ENCODE measurements around the gene ST14.

DNA sequence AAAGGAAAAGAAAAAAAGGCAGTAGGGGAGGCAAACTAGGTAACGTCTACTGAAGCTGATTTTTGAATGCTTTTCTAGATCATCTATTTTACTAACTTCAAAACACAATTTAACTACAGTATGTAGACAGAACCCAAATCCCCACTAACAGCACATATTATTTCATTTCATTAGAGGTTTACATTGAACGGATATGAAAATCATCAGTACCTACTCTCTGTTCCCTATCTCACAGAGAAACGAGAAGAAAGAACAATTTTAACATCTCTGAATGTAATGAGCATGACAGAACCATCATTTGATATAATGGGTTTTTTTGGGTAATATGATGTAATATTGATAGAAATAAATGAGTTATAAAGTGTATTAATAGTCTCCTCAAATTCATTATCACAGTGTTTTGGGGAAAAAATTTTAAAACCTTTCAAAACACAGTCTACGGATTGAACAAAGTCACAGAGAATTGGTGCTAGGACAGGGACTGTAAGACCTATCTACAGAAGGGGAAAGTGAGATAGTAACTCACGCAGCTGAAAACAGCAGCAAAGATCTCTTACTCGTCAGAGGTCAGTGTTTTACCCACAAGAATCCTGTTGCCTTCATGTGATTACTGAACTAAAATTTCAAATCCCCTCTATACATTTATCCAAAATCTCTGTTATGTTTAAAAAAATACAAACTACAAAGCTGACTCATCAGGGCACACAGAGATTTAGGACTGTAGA lies 77.9 kb downstream of the ST14 start:
- TF ChIP-seq CTCF (IDR thresholded peaks at IDR 0.05) = no peak
- TF ChIP-seq POLR2A (IDR thresholded peaks at IDR 0.05) = no peak
- TF ChIP-seq POLR2AphosphoS5 (IDR thresholded peaks at IDR 0.05) = no peak
- no peak for TF ChIP-seq EP300 (IDR thresholded peaks at IDR 0.05)
